OCI-LY7 (cell line): ENCODE data around the gene TPO.

ENCODE experiments used
- EZH2phosphoT487 ChIP-seq: fragments of 200-600 bp; sonication (generic); IDR thresholded peaks from 2 replicates; pipeline ENCODE4 v1.6.1; 2018; ENCODE audit warnings: low read depth, borderline replicate concordance, mild to moderate bottlenecking, mixed run types, antibody characterized with exemption, low read length, moderate library complexity, mixed read lengths
- TF ChIP-seq, protein P1 (sequence below): fragments of 200-600 bp; sonication (generic); conservative IDR thresholded peaks from 2 replicates; pipeline ENCODE4 v1.5.1; 2014; ENCODE audit warnings: mild to moderate bottlenecking, antibody characterized with exemption, low read length, moderate library complexity, mixed read lengths

DNA sequence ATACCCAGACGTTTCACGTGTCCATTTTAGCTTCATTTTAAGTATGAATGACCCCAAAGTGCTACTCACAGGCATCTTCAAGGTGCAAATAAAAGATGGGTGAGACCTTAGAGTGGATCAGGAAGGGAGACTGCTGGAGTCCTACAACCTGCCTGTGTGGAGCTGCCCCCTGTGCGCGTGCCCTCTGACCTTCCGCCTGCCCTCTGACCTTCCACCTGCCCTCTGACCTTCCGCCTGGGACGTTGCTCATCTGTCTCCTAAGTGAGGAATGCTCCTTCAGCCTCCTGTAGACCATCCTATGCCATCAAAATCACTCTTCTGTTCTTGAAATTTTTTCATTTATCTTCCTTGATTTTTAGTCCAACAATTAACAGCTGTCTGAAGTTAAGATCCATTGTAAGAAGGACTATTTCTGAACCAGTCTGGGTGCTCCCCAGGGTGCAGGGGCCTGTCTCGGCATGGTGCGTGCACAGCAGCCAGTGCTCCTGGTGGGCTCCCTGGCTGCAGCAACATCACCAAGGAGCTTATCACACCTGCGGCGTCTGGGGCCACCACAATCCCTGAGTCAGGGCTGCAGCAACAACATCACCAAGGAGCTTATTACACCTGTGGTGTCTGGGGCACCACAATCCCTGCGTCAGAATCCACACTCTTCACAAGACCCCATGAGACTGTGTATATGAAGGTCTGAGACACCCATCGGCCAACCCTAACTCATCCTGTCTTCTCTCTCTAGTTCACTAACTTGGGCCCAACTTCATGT, 86.0 kb downstream of the TPO start:
- TF ChIP-seq, protein P1, sequence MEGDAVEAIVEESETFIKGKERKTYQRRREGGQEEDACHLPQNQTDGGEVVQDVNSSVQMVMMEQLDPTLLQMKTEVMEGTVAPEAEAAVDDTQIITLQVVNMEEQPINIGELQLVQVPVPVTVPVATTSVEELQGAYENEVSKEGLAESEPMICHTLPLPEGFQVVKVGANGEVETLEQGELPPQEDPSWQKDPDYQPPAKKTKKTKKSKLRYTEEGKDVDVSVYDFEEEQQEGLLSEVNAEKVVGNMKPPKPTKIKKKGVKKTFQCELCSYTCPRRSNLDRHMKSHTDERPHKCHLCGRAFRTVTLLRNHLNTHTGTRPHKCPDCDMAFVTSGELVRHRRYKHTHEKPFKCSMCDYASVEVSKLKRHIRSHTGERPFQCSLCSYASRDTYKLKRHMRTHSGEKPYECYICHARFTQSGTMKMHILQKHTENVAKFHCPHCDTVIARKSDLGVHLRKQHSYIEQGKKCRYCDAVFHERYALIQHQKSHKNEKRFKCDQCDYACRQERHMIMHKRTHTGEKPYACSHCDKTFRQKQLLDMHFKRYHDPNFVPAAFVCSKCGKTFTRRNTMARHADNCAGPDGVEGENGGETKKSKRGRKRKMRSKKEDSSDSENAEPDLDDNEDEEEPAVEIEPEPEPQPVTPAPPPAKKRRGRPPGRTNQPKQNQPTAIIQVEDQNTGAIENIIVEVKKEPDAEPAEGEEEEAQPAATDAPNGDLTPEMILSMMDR = no peak
- no peak for TF ChIP-seq EZH2phosphoT487
